GM18951 (cell line): ENCODE measurements around the gene COL25A1.
"Not testable (repeated sequence)": the region's sequence is repeated elsewhere in the genome, so short reads cannot be mapped to it uniquely, and the experiment has no call there.

Experiments
- POLR2A ChIP-seq: IDR thresholded peaks from 4 replicates; pipeline ENCODE4 v1.6.1; 2011; ENCODE audit warnings: mild to moderate bottlenecking; ENCODE audit not compliant: insufficient read length, insufficient read depth; ENCODE audit errors: extremely low read depth
- in situ Hi-C: fragments of 300-500 bp; cut with MboI; formaldehyde crosslinking; loops from one replicate; pipeline ENCODE4 v1.12.0; 2022; ENCODE audit warnings: low sequenced_read_pairs, mixed read lengths, inconsistent platforms; ENCODE audit not compliant: unreplicated experiment

COL25A1 gene

GRCh38 chr4:108950158-108950915 is 352.1 kb downstream of the COL25A1 start:
- no peak for TF ChIP-seq POLR2A
- in situ Hi-C loops = no loop called here

DNA sequence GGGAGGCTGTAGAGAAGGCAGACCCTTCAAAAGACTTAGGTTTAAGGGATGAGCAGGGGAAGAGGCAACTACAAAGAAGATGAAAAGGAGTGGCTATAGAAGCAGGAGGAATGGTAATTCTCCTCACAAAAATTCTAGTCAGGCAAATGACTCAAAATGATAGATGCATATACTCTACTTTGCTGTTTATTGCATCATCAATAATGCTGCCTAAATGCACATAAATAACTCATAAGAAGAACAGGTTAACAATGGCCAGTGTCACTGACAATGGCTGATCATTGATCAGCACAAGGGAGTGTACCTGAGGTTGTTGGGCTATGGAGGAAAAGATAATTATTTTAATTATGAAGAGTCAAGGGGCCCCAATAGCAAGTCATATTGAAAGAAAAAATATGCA is 354.9 kb downstream of the COL25A1 start:
- TF ChIP-seq POLR2A = no peak
- in situ Hi-C loops = no loop called here

DNA sequence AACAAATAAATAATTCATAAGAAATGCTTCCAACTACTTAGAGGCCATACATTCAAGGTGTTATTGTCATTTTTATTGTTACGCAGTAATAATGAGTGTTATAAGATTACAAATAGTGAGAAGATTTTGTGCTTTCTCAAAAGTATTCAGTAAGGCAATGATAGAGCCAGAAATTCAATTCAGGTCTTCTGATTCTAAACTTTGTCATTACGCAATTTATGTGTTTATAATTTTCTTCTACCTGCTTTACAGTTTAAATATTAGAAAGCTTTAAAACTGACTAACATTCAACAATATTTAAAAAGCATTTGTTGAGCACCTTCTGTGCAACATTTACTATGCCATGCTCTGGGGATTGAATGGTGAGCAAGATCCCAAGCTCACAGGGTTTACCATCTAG is 356.2 kb downstream of the COL25A1 start:
- in situ Hi-C loops = no loop called here
- TF ChIP-seq POLR2A = no peak

DNA sequence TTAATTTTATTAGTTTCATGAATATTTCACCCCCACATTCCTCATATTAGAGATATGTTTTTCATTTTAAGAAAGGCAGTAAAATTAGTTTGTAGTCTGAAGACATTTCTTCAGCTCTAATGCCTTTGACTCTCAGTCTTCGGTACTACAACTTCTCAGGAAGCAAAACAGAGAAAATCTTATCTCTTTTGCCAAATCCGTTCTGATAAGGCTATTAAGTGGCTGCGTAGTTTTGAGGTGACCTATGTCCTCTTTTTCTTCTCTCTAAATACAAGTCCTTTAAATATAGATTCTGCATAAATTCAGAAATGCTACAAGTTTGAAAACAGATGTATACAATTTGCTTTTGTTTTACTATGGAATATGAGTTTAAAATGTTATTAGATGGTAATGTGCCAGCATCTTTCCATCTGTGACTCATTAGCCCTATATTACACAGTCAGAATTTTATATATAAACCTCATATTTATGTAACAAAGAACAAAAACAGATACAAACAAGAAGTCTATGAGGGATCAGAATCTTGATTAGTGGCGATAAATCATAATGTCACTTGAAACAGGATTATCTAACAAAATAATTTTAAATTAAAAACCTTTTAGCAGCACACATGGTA is 358.4 kb downstream of the COL25A1 start:
- TF ChIP-seq POLR2A = no peak
- in situ Hi-C loops = no loop called here

GRCh38 chr4:108943371-108943770 is 359.1 kb downstream of the COL25A1 start:
- in situ Hi-C loops = no loop called here

GRCh38 chr4:108941904-108942430 is 360.5 kb downstream of the COL25A1 start:
- in situ Hi-C loops = no loop called here
- TF ChIP-seq POLR2A = no peak

More at GRCh38 chr4:108943371-108943770, 359.1 kb downstream of the COL25A1 start:
- no peak for TF ChIP-seq POLR2A

DNA sequence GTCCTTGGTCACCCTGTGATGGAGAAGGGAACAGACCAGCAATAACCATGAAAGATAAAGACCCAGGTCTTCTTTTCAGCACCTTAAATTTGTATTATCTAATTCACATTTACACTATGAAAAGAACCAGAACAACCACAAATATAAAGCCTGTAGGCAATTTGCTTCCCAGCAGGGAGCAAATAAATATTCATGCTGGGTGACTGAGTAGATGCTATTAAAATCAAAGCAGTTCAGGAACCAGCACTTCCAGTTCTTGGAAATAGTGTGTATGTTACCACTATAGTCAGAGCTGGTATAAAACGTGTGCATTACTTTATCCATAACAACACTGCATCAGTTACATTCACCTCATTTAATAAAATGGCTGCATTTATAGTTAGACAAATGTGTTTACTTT is 361.8 kb downstream of the COL25A1 start:
- no peak for TF ChIP-seq POLR2A
- in situ Hi-C loops = no loop called here

- in situ Hi-C loops = no loop called here
- no peak for TF ChIP-seq POLR2A
These were observed 362.3 kb downstream of the COL25A1 start for GRCh38 chr4:108940149-108940548.

GRCh38 chr4:108937066-108937465 is 365.4 kb downstream of the COL25A1 start:
- in situ Hi-C loops = no loop called here
- no peak for TF ChIP-seq POLR2A

GRCh38 chr4:108933925-108934324 is 368.5 kb downstream of the COL25A1 start:
- in situ Hi-C loops = not testable (repeated sequence)

GRCh38 chr4:108933046-108933445 is 369.4 kb downstream of the COL25A1 start:
- no peak for TF ChIP-seq POLR2A
- in situ Hi-C loops = no loop called here

DNA sequence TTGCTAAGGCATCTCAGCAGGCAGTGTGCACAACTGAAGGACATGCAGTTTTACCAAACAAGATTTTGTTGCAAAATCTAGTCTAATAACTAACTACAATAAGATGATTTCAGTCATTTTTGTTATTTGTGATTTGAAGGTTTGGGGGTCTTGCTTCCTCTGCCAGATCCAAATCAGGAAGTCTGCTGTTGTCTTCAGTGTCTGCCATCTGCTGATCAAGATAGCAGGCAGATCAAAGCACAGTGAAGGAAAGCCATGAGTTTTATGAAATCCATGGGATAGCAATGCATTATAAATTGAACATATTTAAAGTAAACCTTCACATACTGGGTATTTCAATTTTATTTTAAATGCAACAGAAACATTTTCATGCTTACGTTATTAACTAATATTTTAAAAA is 370.5 kb downstream of the COL25A1 start:
- in situ Hi-C loops = no loop called here
- no peak for TF ChIP-seq POLR2A

DNA sequence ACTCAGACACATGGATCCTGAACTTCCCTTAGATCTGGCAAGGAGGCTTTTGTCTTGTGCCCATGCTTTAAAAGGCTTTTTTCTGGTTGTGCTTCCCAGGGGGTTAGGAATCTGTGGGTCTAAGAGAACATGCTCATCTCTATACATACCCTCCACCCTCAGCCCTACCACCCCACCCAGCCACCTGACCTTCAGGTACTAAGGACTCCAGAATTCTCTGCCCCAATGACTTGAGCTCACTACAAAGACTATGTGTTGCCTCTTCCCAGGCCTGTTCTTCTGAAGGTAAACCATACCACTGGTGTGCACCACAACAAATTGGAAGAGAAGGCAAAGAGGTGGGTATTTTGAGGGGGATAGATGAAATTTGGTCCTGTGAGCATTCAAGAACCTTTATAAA is 372.3 kb downstream of the COL25A1 start:
- in situ Hi-C loops = no loop called here
- TF ChIP-seq POLR2A = no peak

DNA sequence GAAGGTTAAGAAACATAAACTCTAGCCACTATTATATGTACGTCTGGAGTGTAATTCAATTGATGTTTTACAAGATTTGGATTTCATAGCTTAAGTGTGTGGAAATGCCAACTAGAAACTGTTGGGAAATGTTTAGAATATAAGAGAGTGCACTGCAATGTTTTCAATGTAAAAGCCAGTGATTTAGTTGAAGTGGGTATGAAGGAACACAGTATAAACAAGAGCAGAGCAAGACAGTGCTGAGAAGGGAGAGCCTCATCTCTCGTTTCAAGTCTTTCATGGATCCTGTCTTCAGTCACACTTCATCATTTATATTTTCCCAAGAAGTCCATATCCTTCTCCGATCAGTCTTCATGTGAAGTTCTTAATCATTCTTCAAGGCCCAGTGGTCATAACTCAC is 375.7 kb downstream of the COL25A1 start:
- in situ Hi-C loops = no loop called here
- TF ChIP-seq POLR2A = no peak

GRCh38 chr4:108926061-108926460 is 376.4 kb downstream of the COL25A1 start:
- no peak for TF ChIP-seq POLR2A
- in situ Hi-C loops = no loop called here

GRCh38 chr4:108922191-108922590 is 380.3 kb downstream of the COL25A1 start:
- no peak for TF ChIP-seq POLR2A
- in situ Hi-C loops = no loop called here
